Liver (tissue), 3 donors: ENCODE results near the gene PGAM4.

Experiments used
- CTCF ChIP-seq: fragments of 150-350 bp; IDR thresholded peaks from 2 replicates; pipeline ENCODE4 v1.5.1; 2017; ENCODE audit warnings: improper control_type of control experiment, low read depth, low read length; ENCODE audit not compliant: missing input control
- JUND ChIP-seq, 2 donors: IDR thresholded peaks; 2 replicates each; pipeline ENCODE4 v1.6.1; 2016; ENCODE audit warnings: antibody characterized with exemption in 2 of 2
- MAX ChIP-seq: IDR thresholded peaks from 2 replicates; pipeline ENCODE4 v1.6.1; 2016; ENCODE audit warnings: antibody characterized with exemption
- REST ChIP-seq: IDR thresholded peaks from 2 replicates; pipeline ENCODE4 v1.6.1; 2016; ENCODE audit warnings: antibody characterized with exemption, mild to moderate bottlenecking
- donor health status: healthy.
- donor health status: healthy.

- TF ChIP-seq CTCF, result no peak
- TF ChIP-seq MAX, result no peak
- no peak for TF ChIP-seq JUND (IDR thresholded peaks at IDR 0.05)
- TF ChIP-seq REST, result no peak
Observed at GRCh38 chrX:77937291-77937690, 32.1 kb downstream of the PGAM4 start.
